Measurements from ENCODE around the gene PRM1. TPM values are rescaled to one million over a fixed set of nuclear protein-coding genes. Genes with fewer than 3 reads are reported as not detected.

The PRM1 gene
- total RNA-seq, 1 experiment from 2014 or later: 0.48 TPM

GRCh38 chr16:11301645-11302501, 20.7 kb upstream of the PRM1 start:
- H3K27ac Mint-ChIP-seq: peak overlapping the region; percentile 55; the same call in 1 of the 2 replicates
- no peak for DNase-seq (ENCODE audit: low spot score)
- ChIA-PET CTCF (no interaction called here), POLR2A (no interaction called here)
- ATAC-seq: no peak
- no peaks in the 10 kb centered on the region for H3K36me3 Mint-ChIP-seq
- H3K27me3 Mint-ChIP-seq (ENCODE audit: low read depth): no peaks in the 10 kb centered on the region
- no peak overlapping the region for H3K4me3 Mint-ChIP-seq
- peaks cover 36% of the 10 kb centered on the region for H3K4me1 Mint-ChIP-seq
- no peak for TF ChIP-seq FOXP4 (CRISPR knock-in tag; IDR thresholded peaks at IDR 0.05)
- TF ChIP-seq JUN (CRISPR knock-in tag; IDR thresholded peaks at IDR 0.05): no peak
- TF ChIP-seq ZNF425 (CRISPR knock-in tag; conservative IDR thresholded peaks at IDR 0.05): no peak
- TF ChIP-seq, protein P1, sequence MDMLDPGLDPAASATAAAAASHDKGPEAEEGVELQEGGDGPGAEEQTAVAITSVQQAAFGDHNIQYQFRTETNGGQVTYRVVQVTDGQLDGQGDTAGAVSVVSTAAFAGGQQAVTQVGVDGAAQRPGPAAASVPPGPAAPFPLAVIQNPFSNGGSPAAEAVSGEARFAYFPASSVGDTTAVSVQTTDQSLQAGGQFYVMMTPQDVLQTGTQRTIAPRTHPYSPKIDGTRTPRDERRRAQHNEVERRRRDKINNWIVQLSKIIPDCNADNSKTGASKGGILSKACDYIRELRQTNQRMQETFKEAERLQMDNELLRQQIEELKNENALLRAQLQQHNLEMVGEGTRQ (CRISPR knock-in tag; IDR thresholded peaks at IDR 0.05): no peak
- no peak for TF ChIP-seq OVOL2 (CRISPR knock-in tag; IDR thresholded peaks at IDR 0.05; ENCODE audit: borderline replicate concordance)
- TF ChIP-seq, protein P2, sequence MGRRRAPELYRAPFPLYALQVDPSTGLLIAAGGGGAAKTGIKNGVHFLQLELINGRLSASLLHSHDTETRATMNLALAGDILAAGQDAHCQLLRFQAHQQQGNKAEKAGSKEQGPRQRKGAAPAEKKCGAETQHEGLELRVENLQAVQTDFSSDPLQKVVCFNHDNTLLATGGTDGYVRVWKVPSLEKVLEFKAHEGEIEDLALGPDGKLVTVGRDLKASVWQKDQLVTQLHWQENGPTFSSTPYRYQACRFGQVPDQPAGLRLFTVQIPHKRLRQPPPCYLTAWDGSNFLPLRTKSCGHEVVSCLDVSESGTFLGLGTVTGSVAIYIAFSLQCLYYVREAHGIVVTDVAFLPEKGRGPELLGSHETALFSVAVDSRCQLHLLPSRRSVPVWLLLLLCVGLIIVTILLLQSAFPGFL (CRISPR knock-in tag; IDR thresholded peaks at IDR 0.05; ENCODE audit: borderline replicate concordance): no peak
- TF ChIP-seq, protein P3, sequence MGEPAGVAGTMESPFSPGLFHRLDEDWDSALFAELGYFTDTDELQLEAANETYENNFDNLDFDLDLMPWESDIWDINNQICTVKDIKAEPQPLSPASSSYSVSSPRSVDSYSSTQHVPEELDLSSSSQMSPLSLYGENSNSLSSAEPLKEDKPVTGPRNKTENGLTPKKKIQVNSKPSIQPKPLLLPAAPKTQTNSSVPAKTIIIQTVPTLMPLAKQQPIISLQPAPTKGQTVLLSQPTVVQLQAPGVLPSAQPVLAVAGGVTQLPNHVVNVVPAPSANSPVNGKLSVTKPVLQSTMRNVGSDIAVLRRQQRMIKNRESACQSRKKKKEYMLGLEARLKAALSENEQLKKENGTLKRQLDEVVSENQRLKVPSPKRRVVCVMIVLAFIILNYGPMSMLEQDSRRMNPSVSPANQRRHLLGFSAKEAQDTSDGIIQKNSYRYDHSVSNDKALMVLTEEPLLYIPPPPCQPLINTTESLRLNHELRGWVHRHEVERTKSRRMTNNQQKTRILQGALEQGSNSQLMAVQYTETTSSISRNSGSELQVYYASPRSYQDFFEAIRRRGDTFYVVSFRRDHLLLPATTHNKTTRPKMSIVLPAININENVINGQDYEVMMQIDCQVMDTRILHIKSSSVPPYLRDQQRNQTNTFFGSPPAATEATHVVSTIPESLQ (CRISPR knock-in tag; IDR thresholded peaks at IDR 0.05): no peak
- TF ChIP-seq GABPB1 (CRISPR knock-in tag; IDR thresholded peaks at IDR 0.05): no peak
- no peak for TF ChIP-seq JAZF1 (CRISPR knock-in tag; IDR thresholded peaks at IDR 0.05)
- TF ChIP-seq, protein P4, sequence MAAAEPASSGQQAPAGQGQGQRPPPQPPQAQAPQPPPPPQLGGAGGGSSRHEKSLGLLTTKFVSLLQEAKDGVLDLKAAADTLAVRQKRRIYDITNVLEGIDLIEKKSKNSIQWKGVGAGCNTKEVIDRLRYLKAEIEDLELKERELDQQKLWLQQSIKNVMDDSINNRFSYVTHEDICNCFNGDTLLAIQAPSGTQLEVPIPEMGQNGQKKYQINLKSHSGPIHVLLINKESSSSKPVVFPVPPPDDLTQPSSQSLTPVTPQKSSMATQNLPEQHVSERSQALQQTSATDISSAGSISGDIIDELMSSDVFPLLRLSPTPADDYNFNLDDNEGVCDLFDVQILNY (CRISPR knock-in tag; IDR thresholded peaks at IDR 0.05): no peak
- no peak for TF ChIP-seq NR3C1 (CRISPR knock-in tag; conservative IDR thresholded peaks at IDR 0.05; ENCODE audit: low read depth)
- no peak for TF ChIP-seq ZNF317 (CRISPR knock-in tag; IDR thresholded peaks at IDR 0.05; ENCODE audit: borderline replicate concordance, low read depth)
- no peak for TF ChIP-seq FOXP1 (CRISPR knock-in tag; IDR thresholded peaks at IDR 0.05; ENCODE audit: borderline replicate concordance)
- no peak for TF ChIP-seq RELA (CRISPR knock-in tag; IDR thresholded peaks at IDR 0.05; ENCODE audit: borderline replicate concordance)
- no peak for TF ChIP-seq RORB (CRISPR knock-in tag; IDR thresholded peaks at IDR 0.05)
- TF ChIP-seq CREM (CRISPR knock-in tag; IDR thresholded peaks at IDR 0.05): no peak
- no peak for TF ChIP-seq TEAD4 (CRISPR knock-in tag; IDR thresholded peaks at IDR 0.05)
- peaks cover 4% of the 10 kb centered on the region; the same call in 1 of the 2 replicates for H3K9me3 Mint-ChIP-seq

All from WTC11 (cell line).